ENCODE results near the gene TRPV5.
A peak's percentile ranks its signal among the peaks of the same experiment; 100 is the strongest.

TRPV5 gene

GRCh38 chr7:142863891-142864685 lies 69.5 kb downstream of the TRPV5 start:
- no peak for DNase-seq (ENCODE audit: low read depth, low spot score)
- no peak overlapping the region for H3K4me3 ChIP-seq (ENCODE audit: low read depth, low read length)
- TF ChIP-seq CTCF (IDR thresholded peaks at IDR 0.05; ENCODE audit: insufficient read depth, low read length, missing control alignments): no peak
- ChIA-PET POLR2A (no interaction called here), CTCF (interaction anchor here (1.4 kb wide), 1 partner anchor 16 kb away, joined by 4 read pairs; no protein-coding TSS in a partner anchor)

- no peak overlapping the region for H3K4me3 ChIP-seq (ENCODE audit: low read depth, low read length)
- CTCF ChIA-PET: interaction anchor here (2.2 kb wide), 1 partner anchor 18 kb away, joined by 7 read pairs; no protein-coding TSS in a partner anchor
- no peak for DNase-seq (ENCODE audit: low read depth, low spot score)
- POLR2A ChIA-PET: no interaction called here
- no peak for TF ChIP-seq CTCF (IDR thresholded peaks at IDR 0.05; ENCODE audit: insufficient read depth, low read length, missing control alignments)
Observed at GRCh38 chr7:142862786-142863400, 70.7 kb downstream of the TRPV5 start.

GRCh38 chr7:142862351-142862750 lies 71.2 kb downstream of the TRPV5 start:
- no peak overlapping the region for H3K4me3 ChIP-seq (ENCODE audit: low read depth, low read length)
- no peak for DNase-seq (ENCODE audit: low read depth, low spot score)
- ChIA-PET CTCF (interaction anchor here (0.9 to 2.2 kb wide), 2 partner anchors 19 to 353 kb away, joined by 3 to 7 read pairs; no protein-coding TSS in a partner anchor), POLR2A (no interaction called here)
- TF ChIP-seq CTCF (IDR thresholded peaks at IDR 0.05; ENCODE audit: insufficient read depth, low read length, missing control alignments): no peak

GRCh38 chr7:142860968-142861367 lies 72.6 kb downstream of the TRPV5 start:
- CTCF ChIA-PET: interaction anchor here (0.7 to 2.2 kb wide), 5 partner anchors 20 to 228 kb away, joined by 3 to 7 read pairs (median 4); no protein-coding TSS in a partner anchor
- POLR2A ChIA-PET: no interaction called here
- no peak for TF ChIP-seq CTCF (IDR thresholded peaks at IDR 0.05; ENCODE audit: insufficient read depth, low read length, missing control alignments)
- no peak for DNase-seq (ENCODE audit: low read depth, low spot score)
- H3K4me3 ChIP-seq (ENCODE audit: low read depth, low read length): no peak overlapping the region

GRCh38 chr7:142859829-142860228 lies 73.7 kb downstream of the TRPV5 start:
- H3K4me3 ChIP-seq (ENCODE audit: low read depth, low read length): no peak overlapping the region
- no peak for TF ChIP-seq CTCF (IDR thresholded peaks at IDR 0.05; ENCODE audit: insufficient read depth, low read length, missing control alignments)
- DNase-seq (ENCODE audit: low read depth, low spot score): peak; percentile 7
- ChIA-PET POLR2A (no interaction called here), CTCF (interaction anchor here (0.8 to 1.9 kb wide), 2 partner anchors 142 to 356 kb away, joined by 3 to 7 read pairs; no protein-coding TSS in a partner anchor)

GRCh38 chr7:142859411-142859810 lies 74.1 kb downstream of the TRPV5 start:
- H3K4me3 ChIP-seq (ENCODE audit: low read depth, low read length): no peak overlapping the region
- CTCF ChIA-PET: interaction anchor here (0.8 to 2.3 kb wide), 3 partner anchors 143 to 356 kb away, joined by 3 to 14 read pairs (median 7); no protein-coding TSS in a partner anchor
- TF ChIP-seq CTCF (IDR thresholded peaks at IDR 0.05; ENCODE audit: insufficient read depth, low read length, missing control alignments): no peak
- DNase-seq (ENCODE audit: low read depth, low spot score): no peak
- POLR2A ChIA-PET: no interaction called here

All from AG04449 (cell line).